K562 (cell line): ENCODE measurements around the gene NOM1. TPM values are rescaled to one million over a fixed set of nuclear protein-coding genes. Genes with fewer than 3 reads are reported as not detected.
A peak's percentile ranks its signal among the peaks of the same experiment; 100 is the strongest.

ENCODE experiments used
- ATF4 ChIP-seq: fragments of 450-650 bp; formaldehyde crosslinking; IDR thresholded peaks from 2 replicates; pipeline ENCODE4 v1.4.0; 2022; ENCODE audit warnings: mild to moderate bottlenecking, moderate library complexity
- CEBPG ChIP-seq, 3 experiments: fragments of 200-800 bp in 1 of 3; sonication (Bioruptor generic) in 1 of 3; sonication (generic) in 1 of 3; formaldehyde crosslinking in 1 of 3; IDR thresholded peaks in 2 of 3; conservative IDR thresholded peaks in 1 of 3; 2 replicates each; pipeline versions ENCODE4 v1.6.1 to v1.8.0; 2016 to 2022; ENCODE audit warnings: missing compliant biosample characterization in 2 of 3, missing genetic modification characterization in 2 of 3, mild to moderate bottlenecking in 1 of 3, missing genetic modification reagents in 1 of 3
- FUS ChIP-seq: fragments of 200-400 bp; formaldehyde crosslinking; optimal IDR thresholded peaks from 2 replicates; pipeline ENCODE3; 2017; ENCODE audit warnings: low read depth, low read length
- HCFC1 ChIP-seq: IDR thresholded peaks from 2 replicates; pipeline ENCODE4 v1.6.1; 2012; ENCODE audit warnings: low read depth, low read length, improper control_type of control experiment
- HDAC2 ChIP-seq: fragments of 450-650 bp; IDR thresholded peaks from 2 replicates; pipeline ENCODE4 v1.6.1; 2016; ENCODE audit warnings: mild to moderate bottlenecking
- HMBOX1 ChIP-seq: sonication (generic); IDR thresholded peaks from 2 replicates; pipeline ENCODE4 v1.6.1; 2016
- MCM2 ChIP-seq: fragments of 450-650 bp; IDR thresholded peaks from 2 replicates; pipeline ENCODE4 v1.6.1; 2017; ENCODE audit warnings: low read depth, mild to moderate bottlenecking
- MECOM ChIP-seq: fragments of 250-450 bp; sonication (Bioruptor Pico); IDR thresholded peaks from 2 replicates; pipeline ENCODE4 v1.8.0; 2022; ENCODE audit warnings: inconsistent platforms
- NR2C2 ChIP-seq, 2 experiments: fragments of 200-800 bp in 1 of 2; sonication (Bioruptor generic) in 1 of 2; sonication (generic) in 1 of 2; formaldehyde crosslinking in 1 of 2; IDR thresholded peaks; 2 replicates each; pipeline versions ENCODE4 v1.6.1 to v1.8.0; 2016 to 2022; ENCODE audit warnings: mild to moderate bottlenecking in 1 of 2, missing compliant biosample characterization in 1 of 2, missing genetic modification characterization in 1 of 2, missing genetic modification reagents in 1 of 2
- PHB ChIP-seq: fragments of 250-450 bp; sonication (Bioruptor Pico); IDR thresholded peaks from 2 replicates; pipeline ENCODE4 v1.5.0; 2021
- PHF20 ChIP-seq: fragments of 450-650 bp; IDR thresholded peaks from 2 replicates; pipeline ENCODE4 v1.6.1; 2018; ENCODE audit not compliant: partially characterized antibody
- SETDB1 ChIP-seq: IDR thresholded peaks from one replicate; pipeline ENCODE4 v1.6.1; 2012; ENCODE audit warnings: low read length, control low read depth, inconsistent platforms
- SMAD3 ChIP-seq: fragments of 450-650 bp; formaldehyde crosslinking; conservative IDR thresholded peaks from 2 replicates; pipeline ENCODE4 v1.4.0; 2020; ENCODE audit warnings: mild to moderate bottlenecking
- SNIP1 ChIP-seq: fragments of 450-650 bp; IDR thresholded peaks from 2 replicates; pipeline ENCODE4 v1.7.1; 2017; ENCODE audit warnings: low read depth, mild to moderate bottlenecking
- SRSF3 ChIP-seq: fragments of 200-400 bp; formaldehyde crosslinking; IDR thresholded peaks from 2 replicates; pipeline ENCODE4 v1.6.1; 2016; ENCODE audit warnings: mild to moderate bottlenecking, low read length, moderate library complexity; ENCODE audit not compliant: insufficient read depth
- STAT5A ChIP-seq: IDR thresholded peaks from 2 replicates; pipeline ENCODE4 v1.6.1; 2012; ENCODE audit warnings: low read length, inconsistent platforms, borderline replicate concordance
- TEAD2 ChIP-seq: fragments of 450-650 bp; IDR thresholded peaks from 2 replicates; pipeline ENCODE4 v1.6.1; 2016; ENCODE audit warnings: missing genetic modification characterization, control low read depth, missing compliant biosample characterization
- ZBTB11 ChIP-seq, 3 experiments: fragments of 200-800 bp in 1 of 3; fragments of 250-450 bp in 1 of 3; fragments of 450-650 bp in 1 of 3; sonication (Bioruptor Pico) in 1 of 3; sonication (Bioruptor generic) in 1 of 3; formaldehyde crosslinking in 1 of 3; IDR thresholded peaks; 2 replicates each; pipeline versions ENCODE4 v1.6.1 to v1.8.0; 2016 to 2022; ENCODE audit warnings: mild to moderate bottlenecking in 2 of 3, missing genetic modification characterization in 2 of 3, missing compliant biosample characterization in 1 of 3, moderate library complexity in 1 of 3
- ZNF354B ChIP-seq: fragments of 250-450 bp; sonication (Bioruptor Pico); IDR thresholded peaks from 2 replicates; pipeline ENCODE4 v1.4.0; 2020
- ZNF511 ChIP-seq: sonication (generic); formaldehyde crosslinking; IDR thresholded peaks from 2 replicates; pipeline ENCODE4 v1.8.0; 2022; ENCODE audit warnings: mild to moderate bottlenecking, missing genetic modification reagents
- ZNF583 ChIP-seq: fragments of 250-450 bp; sonication (Bioruptor Pico); IDR thresholded peaks from 2 replicates; pipeline ENCODE4 v1.4.0; 2020
- ZNF780A ChIP-seq: fragments of 250-450 bp; sonication (Bioruptor Pico); IDR thresholded peaks from 2 replicates; pipeline ENCODE4 v1.5.0; 2021; ENCODE audit warnings: mild to moderate bottlenecking
- polyA plus RNA-seq, 8 experiments: library from polyadenylated mRNA; depleted of rRNA in 4 of 8; stranded (reverse) in 5 of 8; unstranded in 3 of 8; fragments of >200 nt; fragmentation: Nextera tagmentation in 2 of 8; fragmentation: Illumina TruSeq in 1 of 8; extraction: Ambion mirVana in 2 of 8; extraction: Trizol in 1 of 8; gene quantifications; 2 replicates each; pipeline versions ENCODE4 v1.2.1 to v1.2.3, GENCODE V29; 2011 to 2014; ENCODE audit warnings: inconsistent platforms in 1 of 8, missing spikeins in 1 of 8
- total RNA-seq, 7 experiments: library from RNA; depleted of rRNA in 6 of 7; stranded (reverse); fragments of >200 nt in 6 of 7; fragmentation: Illumina TruSeq in 2 of 7; extraction: Trizol in 2 of 7; gene quantifications; 2 replicates each; pipeline versions ENCODE4 v1.2.1 to v1.2.3, GENCODE V29; 2011 to 2021; ENCODE audit warnings: low replicate concordance in 1 of 7

The NOM1 gene
- total and polyA plus RNA-seq, 9 of the 15 experiments (the other 6 are each of a cell fraction or from before 2014, with no cell fraction given) = 6.8 to 47.3 (median 37.4) TPM

- TF ChIP-seq SRSF3 = no peak
- TF ChIP-seq ATF4 (CRISPR knock-in tag) = no peak
- no peak for TF ChIP-seq TEAD2
- no peak for TF ChIP-seq CEBPG (CRISPR knock-in tag; IDR thresholded peaks at IDR 0.05)
- TF ChIP-seq CEBPG (tag; conservative IDR thresholded peaks at IDR 0.05 in 1 of 2, IDR thresholded peaks at IDR 0.05 in 1 of 2) = no peak
- no peak for TF ChIP-seq ZNF583 (CRISPR knock-in tag)
- TF ChIP-seq HDAC2 = no peak
- TF ChIP-seq ZNF354B (CRISPR knock-in tag) = no peak
- no peak for TF ChIP-seq STAT5A
- peak; percentile 33; the same call in 1 of the 2 replicates for TF ChIP-seq ZNF511
- TF ChIP-seq MECOM = no peak
- no peak for TF ChIP-seq FUS
- no peak for TF ChIP-seq PHF20
- no peak for TF ChIP-seq HMBOX1
- TF ChIP-seq ZNF780A = no peak
- no peak for TF ChIP-seq SETDB1
- TF ChIP-seq ZBTB11 (CRISPR knock-in tag; IDR thresholded peaks at IDR 0.05) = peak in 2 of 3 experiments; percentile 75 to 76; a peak in 4 of 6 replicates
- TF ChIP-seq HCFC1 = no peak
- no peak for TF ChIP-seq SNIP1
- TF ChIP-seq NR2C2 (CRISPR knock-in tag; IDR thresholded peaks at IDR 0.05) = no peak
- TF ChIP-seq NR2C2 (tag; IDR thresholded peaks at IDR 0.05) = no peak
- TF ChIP-seq SMAD3 (CRISPR knock-in tag) = no peak
- no peak for TF ChIP-seq MCM2
- no peak for TF ChIP-seq PHB (CRISPR knock-in tag)
Measured at GRCh38 chr7:157009170-157009777, 59.8 kb downstream of the NOM1 start (continued).
